IPS-20b (cell line): ENCODE data around the gene HMGCS1.

Experiments
- H3K27ac ChIP-seq: one replicate; pipeline ENCODE4 v1.5.1; 2013; ENCODE audit warnings: low read length
- H3K27me3 ChIP-seq: 2 replicates; pipeline ENCODE4 v1.6.1; 2013; ENCODE audit warnings: mild to moderate bottlenecking, low read length, inconsistent platforms; ENCODE audit not compliant: insufficient read depth
- H3K36me3 ChIP-seq: 2 replicates; pipeline ENCODE4 v1.6.1; 2013; ENCODE audit warnings: low read depth, mild to moderate bottlenecking, inconsistent platforms, low read length, moderate library complexity; ENCODE audit not compliant: insufficient read depth
- H3K4me1 ChIP-seq: 2 replicates; pipeline ENCODE4 v1.6.1; 2013; ENCODE audit warnings: mild to moderate bottlenecking, control low read depth, inconsistent platforms, low read length, moderate library complexity; ENCODE audit not compliant: insufficient read depth
- H3K4me3 ChIP-seq: 2 replicates; pipeline ENCODE4 v1.5.1; 2013; ENCODE audit warnings: mild to moderate bottlenecking, low read length, inconsistent platforms
- H3K9ac ChIP-seq: 2 replicates; pipeline ENCODE4 v1.6.1; 2013; ENCODE audit warnings: low read depth, mild to moderate bottlenecking, inconsistent platforms, low read length, moderate library complexity
- H3K9me3 ChIP-seq: 2 replicates; pipeline ENCODE4 v1.6.1; 2013; ENCODE audit warnings: mild to moderate bottlenecking, low read depth, low read length, inconsistent platforms; ENCODE audit not compliant: insufficient read depth

Gene HMGCS1

DNA sequence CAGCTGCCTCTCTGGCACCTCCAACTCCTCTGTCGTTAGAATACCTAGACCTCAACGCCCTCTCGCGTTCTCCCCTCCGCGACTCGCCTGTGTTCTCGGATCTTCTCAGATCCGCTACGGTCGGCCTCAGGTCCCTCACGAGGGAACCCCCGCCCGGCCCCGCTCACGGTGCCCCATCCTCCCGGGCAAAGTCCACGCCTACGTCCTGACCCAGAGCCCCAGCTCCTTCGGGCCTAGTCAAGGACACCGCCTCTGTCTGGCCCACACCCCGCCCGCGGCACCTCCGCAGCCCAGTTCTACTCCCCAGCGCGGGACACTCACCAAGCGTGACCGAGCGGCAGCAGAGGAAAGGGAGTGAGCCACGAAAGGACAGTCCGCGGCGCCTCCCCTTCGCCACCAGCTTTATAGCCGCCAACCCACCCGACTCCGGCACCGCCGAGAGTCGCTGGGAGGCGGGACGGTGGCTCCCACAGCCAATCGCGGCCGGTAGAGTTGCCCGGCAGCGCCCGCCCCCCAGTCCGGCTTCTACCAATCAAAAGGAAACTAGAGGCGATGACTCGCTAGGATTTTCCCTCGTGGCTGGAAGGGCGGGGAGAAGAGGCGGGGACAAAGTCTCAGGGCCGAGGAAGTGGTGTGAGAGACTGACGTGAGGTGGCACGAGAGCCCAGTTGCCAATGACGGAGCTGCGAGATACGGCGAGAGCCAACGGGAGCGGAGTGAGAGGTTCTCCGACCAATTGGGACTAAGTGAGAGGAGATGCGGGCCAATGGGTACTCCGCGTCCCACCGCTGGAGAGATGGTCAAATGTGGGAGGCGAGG lies at the start of gene HMGCS1:
Gene HMGCS1, minus strand, starts transcription at position 378 of the 819 bp plus-strand sequence. CDS start 14,447 bp downstream, outside the sequence.
- Histone ChIP-seq H3K4me1 (peaks cover 22% of the 10 kb centered on the region; the same call in 1 of the 2 replicates), H3K36me3 (peaks cover 33% of the 10 kb centered on the region; the same call in 1 of the 2 replicates), H3K9ac (peak within 1 kb of the TSS; percentile 94), H3K9me3 (no peaks in the 10 kb centered on the region), H3K27me3 (no peaks in the 10 kb centered on the region), H3K4me3 (peak within 1 kb of the TSS; percentile 92), H3K27ac (peak within 1 kb of the TSS; percentile 71)

DNA sequence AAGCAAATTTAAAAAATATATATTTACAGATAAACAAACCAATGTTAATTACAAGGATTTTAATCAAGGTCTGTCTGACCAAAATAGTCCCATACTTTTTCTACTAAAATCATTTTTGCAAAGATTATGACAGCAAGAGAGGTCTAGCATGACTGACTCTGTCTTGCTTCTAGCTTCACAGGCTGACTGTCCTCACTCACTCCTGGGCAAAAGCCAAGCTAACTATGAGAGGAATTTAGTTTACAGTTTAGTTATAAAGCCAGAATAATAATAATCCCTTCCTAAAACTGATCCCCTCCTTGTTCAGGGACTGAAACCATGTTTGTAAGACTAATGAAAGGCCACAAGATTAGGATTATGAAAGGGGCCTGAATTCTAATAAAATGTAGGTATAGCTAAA lies 45.5 kb upstream of the HMGCS1 start:
- H3K4me3 ChIP-seq = no peak overlapping the region
- no peak overlapping the region for H3K27ac ChIP-seq
- no peak overlapping the region for H3K9ac ChIP-seq
- no peaks in the 10 kb centered on the region for H3K36me3 ChIP-seq
- no peaks in the 10 kb centered on the region for H3K27me3 ChIP-seq
- H3K4me1 ChIP-seq = no peaks in the 10 kb centered on the region
- peaks cover 18% of the 10 kb centered on the region; the same call in 1 of the 2 replicates for H3K9me3 ChIP-seq

DNA sequence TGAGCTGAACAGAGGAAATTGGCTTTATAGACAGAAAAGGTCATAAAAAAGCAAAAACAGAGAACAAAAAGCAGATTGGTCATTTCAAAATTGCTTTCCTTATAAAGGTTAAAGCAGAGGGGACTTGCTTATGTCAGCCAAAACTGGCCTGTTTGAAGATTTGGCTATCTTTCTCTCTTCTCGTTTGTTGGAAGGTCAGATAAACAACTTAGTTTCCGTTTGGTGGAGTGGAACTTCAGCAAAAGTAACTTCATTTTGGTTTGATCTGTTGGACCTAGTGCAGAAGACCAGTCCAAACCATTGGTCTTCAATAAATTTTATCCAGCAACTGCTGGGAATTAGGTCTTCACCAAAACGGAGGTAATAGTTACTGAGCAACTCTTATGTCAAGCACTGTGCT lies 45.1 kb upstream of the HMGCS1 start:
- Histone ChIP-seq H3K4me3 (no peak overlapping the region), H3K9ac (no peak overlapping the region), H3K36me3 (no peaks in the 10 kb centered on the region), H3K4me1 (no peaks in the 10 kb centered on the region), H3K9me3 (peaks cover 18% of the 10 kb centered on the region; the same call in 1 of the 2 replicates), H3K27ac (no peak overlapping the region), H3K27me3 (no peaks in the 10 kb centered on the region)

DNA sequence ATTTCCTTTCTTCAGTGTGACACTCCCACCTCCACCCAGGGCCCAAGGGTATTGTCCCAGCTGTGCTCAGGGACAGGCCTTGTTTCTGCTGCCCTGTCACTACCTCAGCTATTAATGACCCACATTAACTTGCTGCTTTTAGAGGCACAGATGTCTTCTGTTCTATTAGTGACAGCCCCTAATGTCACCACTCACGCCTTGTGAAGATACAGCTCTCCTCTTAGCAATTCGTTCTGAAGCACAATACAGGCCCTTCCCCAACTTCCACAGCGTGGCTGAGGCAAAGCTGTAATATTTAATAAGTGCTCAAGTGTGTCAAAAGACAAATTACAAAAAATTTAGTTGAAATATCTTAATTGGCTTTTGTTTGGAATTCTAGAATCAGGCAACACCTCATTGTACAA lies 44.7 kb upstream of the HMGCS1 start:
- Histone ChIP-seq H3K9ac (no peak overlapping the region), H3K4me1 (no peaks in the 10 kb centered on the region), H3K36me3 (no peaks in the 10 kb centered on the region), H3K4me3 (no peak overlapping the region), H3K27me3 (no peaks in the 10 kb centered on the region), H3K9me3 (peaks cover 18% of the 10 kb centered on the region; the same call in 1 of the 2 replicates), H3K27ac (no peak overlapping the region)

DNA sequence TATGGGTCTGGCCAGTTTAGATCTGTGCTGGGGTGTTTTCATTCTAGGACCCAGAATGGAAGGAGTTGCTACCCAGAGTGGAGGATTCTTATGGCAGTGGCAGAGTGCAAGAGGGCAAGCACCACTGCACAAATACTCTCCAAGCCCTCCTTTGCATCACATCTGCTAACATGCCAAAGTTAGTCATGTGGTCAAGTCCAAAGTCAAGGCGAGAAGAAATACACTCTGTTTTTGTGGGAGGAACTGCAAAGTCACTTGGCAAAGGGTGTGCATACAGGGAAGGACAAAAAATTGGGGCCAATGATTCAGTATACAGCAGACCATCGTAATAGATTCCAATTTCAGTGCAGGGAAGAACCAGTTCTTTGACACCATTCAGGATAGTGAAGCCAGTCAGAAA lies 43.9 kb upstream of the HMGCS1 start:
- no peak overlapping the region for H3K27ac ChIP-seq
- no peak overlapping the region for H3K9ac ChIP-seq
- H3K9me3 ChIP-seq = peaks cover 18% of the 10 kb centered on the region; the same call in 1 of the 2 replicates
- H3K4me3 ChIP-seq = no peak overlapping the region
- H3K36me3 ChIP-seq = no peaks in the 10 kb centered on the region
- no peaks in the 10 kb centered on the region for H3K27me3 ChIP-seq
- H3K4me1 ChIP-seq = no peaks in the 10 kb centered on the region

DNA sequence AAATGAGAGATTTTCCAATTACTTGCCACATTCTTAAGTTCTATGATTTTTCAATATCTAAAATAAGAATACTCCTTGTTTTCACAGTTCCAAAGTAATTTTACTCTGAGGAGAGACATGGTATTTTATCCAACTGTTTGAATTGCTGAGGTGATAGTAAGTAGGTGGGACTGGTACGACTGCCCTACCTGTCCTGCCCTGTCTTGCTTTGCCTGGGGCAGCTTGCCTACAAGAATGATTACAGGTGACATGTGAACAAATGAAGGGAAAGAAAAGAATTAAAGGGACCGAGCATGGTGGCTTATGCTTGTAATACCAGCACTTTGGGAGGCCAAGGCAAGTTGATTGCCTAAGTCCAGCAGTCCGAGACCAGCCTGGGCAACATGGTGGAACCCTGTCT lies 41.6 kb upstream of the HMGCS1 start:
- Histone ChIP-seq H3K4me3 (no peak overlapping the region), H3K9ac (no peak overlapping the region), H3K9me3 (peaks cover 11% of the 10 kb centered on the region; the same call in 1 of the 2 replicates), H3K27me3 (no peaks in the 10 kb centered on the region), H3K4me1 (no peaks in the 10 kb centered on the region), H3K27ac (no peak overlapping the region), H3K36me3 (no peaks in the 10 kb centered on the region)

DNA sequence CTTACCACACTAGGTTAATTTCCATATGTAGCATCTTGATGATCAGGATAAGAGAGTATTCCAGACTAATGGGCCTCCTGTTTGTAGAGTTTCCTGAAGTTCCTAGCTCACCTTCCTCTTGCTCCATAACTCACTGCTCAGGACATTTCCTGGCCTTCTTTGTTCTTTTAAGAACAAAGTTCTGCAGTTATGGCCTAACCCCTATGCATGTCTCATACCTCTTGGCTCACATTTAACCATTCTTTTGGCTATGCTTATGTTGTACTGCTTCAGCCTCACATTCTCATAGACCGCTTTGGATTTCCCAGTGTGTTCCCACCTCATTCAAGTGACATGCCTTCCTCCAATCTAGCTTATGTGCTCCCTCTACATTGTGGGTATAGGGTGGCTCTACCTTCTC lies 40.5 kb upstream of the HMGCS1 start:
- H3K4me3 ChIP-seq = no peak overlapping the region
- no peak overlapping the region for H3K9ac ChIP-seq
- H3K27ac ChIP-seq = no peak overlapping the region
- H3K9me3 ChIP-seq = peaks cover under 1% of the 10 kb centered on the region; the same call in 1 of the 2 replicates
- H3K4me1 ChIP-seq = no peaks in the 10 kb centered on the region
- no peaks in the 10 kb centered on the region for H3K27me3 ChIP-seq
- no peaks in the 10 kb centered on the region for H3K36me3 ChIP-seq

DNA sequence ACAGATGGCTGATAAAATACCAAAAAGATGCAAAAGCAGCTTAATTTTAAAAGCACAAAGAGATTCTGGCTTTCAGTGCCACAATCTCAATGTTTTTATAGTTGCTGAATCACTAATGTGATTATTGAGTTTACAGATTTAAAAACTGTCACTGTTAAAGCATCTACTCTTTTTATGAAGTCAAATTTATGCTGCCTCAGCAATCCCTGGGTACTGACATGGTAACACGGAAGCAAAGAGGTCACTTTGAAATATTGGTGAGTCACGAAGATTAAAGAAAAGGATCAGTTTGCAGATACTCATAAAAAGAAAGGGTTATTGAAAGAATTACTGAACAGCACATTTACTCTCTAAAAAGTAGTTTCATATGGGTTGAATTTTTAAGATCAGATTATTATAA lies 39.7 kb upstream of the HMGCS1 start:
- no peaks in the 10 kb centered on the region for H3K27me3 ChIP-seq

DNA sequence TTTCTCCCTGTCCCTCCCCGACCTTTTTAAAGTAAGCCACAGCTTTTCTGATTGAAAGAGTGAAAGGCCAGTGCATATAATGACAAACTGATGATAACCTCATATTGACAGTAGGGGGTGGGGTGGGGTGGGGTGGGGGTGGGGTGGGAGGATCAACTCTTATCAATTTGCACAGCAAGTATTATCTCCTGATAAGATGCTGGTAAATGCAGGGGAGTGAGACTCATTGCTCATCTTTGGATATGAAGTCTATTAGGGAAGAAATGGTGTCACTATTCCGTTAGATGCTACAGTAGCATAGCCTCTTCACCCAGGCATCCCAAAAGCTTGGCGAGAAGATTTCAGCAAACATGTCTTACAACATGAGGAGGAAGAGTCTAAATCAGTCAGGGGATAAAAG lies 38.9 kb upstream of the HMGCS1 start:
- H3K9me3 ChIP-seq = no peaks in the 10 kb centered on the region
- H3K4me3 ChIP-seq = no peak overlapping the region
- no peaks in the 10 kb centered on the region for H3K4me1 ChIP-seq
- H3K27me3 ChIP-seq = no peaks in the 10 kb centered on the region
- no peak overlapping the region for H3K9ac ChIP-seq
- H3K27ac ChIP-seq = no peak overlapping the region
- H3K36me3 ChIP-seq = no peaks in the 10 kb centered on the region

More for the DNA sequence above, 39.7 kb upstream of the HMGCS1 start:
- Histone ChIP-seq H3K36me3 (no peaks in the 10 kb centered on the region), H3K27ac (no peak overlapping the region), H3K9ac (no peak overlapping the region), H3K4me1 (no peaks in the 10 kb centered on the region), H3K9me3 (no peaks in the 10 kb centered on the region), H3K4me3 (no peak overlapping the region)

DNA sequence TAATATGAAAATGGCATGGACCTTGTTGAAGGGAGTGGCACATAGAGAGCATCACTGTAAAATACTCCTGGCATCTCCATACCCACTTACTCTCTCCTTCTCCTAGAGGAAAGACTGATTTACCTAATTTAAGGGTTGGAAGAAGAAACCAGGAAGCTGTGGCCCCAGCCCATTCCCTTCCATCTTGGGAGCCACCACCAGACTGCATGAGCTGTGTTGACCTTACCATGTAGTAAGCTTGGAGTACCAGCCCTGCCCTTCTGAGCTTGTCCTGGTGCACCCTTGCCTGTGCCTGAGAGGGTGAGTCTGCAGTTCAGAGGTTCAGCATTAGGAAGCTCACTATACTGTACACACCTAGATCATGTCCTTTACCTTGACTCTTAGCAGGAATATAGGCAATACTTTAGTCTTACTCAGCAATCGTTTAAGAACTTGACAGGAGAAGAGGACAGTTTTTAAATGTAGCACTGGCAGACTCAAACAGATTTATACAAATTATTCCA lies 35.7 kb upstream of the HMGCS1 start:
- Histone ChIP-seq H3K4me1 (no peaks in the 10 kb centered on the region), H3K27me3 (no peaks in the 10 kb centered on the region), H3K27ac (no peak overlapping the region), H3K9me3 (no peaks in the 10 kb centered on the region), H3K4me3 (no peak overlapping the region), H3K36me3 (no peaks in the 10 kb centered on the region), H3K9ac (no peak overlapping the region)

DNA sequence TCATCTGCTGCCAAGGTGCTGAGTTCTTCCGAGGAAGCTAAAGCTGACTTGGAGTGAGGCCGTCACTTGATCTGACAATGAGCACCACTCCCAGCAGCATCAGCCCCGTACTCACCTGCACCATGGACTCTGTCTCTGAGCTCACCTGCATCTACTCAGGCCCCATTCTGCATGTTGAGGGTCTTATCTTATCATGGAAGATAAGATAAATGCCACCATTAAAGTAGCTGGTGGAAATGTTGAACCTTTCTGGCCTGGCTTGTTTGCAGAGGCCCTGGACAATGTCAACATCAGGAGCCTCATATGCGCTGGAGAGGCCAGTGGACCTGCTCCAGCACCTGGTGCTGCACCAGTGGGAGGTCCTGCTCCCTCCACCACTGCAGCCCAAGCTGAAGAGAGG lies 35.0 kb upstream of the HMGCS1 start:
- Histone ChIP-seq H3K9me3 (no peaks in the 10 kb centered on the region), H3K27ac (no peak overlapping the region), H3K36me3 (no peaks in the 10 kb centered on the region), H3K4me1 (no peaks in the 10 kb centered on the region), H3K27me3 (no peaks in the 10 kb centered on the region), H3K9ac (no peak overlapping the region), H3K4me3 (no peak overlapping the region)

DNA sequence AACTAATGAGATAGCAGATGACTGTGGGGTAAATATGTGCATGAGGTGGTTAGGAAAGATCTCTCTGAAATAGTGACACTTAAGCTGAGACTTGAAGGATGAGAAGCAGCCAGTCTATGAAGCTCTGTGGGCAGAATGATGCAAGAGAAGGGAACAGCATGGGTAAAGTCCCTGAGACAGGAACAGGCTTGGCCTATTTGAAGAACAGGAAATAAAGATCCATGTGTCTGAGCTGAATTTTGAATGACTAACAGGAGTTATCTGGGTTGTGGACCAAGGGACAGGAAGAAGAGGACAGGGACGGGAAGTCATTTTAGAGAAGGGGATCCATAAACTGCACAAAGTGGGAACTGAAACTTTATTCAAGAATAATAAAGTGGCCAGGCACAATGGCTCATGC lies 25.6 kb upstream of the HMGCS1 start:
- Histone ChIP-seq H3K27me3 (no peaks in the 10 kb centered on the region), H3K4me1 (no peaks in the 10 kb centered on the region), H3K4me3 (no peak overlapping the region), H3K27ac (no peak overlapping the region), H3K9me3 (peaks cover 41% of the 10 kb centered on the region), H3K36me3 (no peaks in the 10 kb centered on the region), H3K9ac (no peak overlapping the region)
